Stimulated activated CD8-positive, alpha-beta memory T cell treated with anti-CD3 and anti-CD28 coated beads, Interleukin-7, amount 100 ng/mL, for 4 hours (primary cell): ENCODE data around the gene CABP2.

Experiments used
- DNase-seq, 2 donors: peaks; one replicate each; pipeline ENCODE4 v3.0.0-alpha.2; 2020; ENCODE audit warnings: low read depth in 2 of 2

CABP2 gene

GRCh38 chr11:67507864-67508485, 15.3 kb downstream of the CABP2 start, which contains the start of gene CDK2AP2:
CDK2AP2 (minus strand) TSS chr11:67508162; CDS start chr11:67508082, 80 bp downstream.
- DNase-seq, result peak; percentile 93 to 98

GRCh38 chr11:67507242-67507863, 15.9 kb downstream of the CABP2 start:
- DNase-seq, result no peak

GRCh38 chr11:67506426-67507051, 16.7 kb downstream of the CABP2 start:
- DNase-seq, result no peak

- DNase-seq, result peak; percentile 84 to 85
These were observed 17.4 kb downstream of the CABP2 start for GRCh38 chr11:67505605-67506396.

GRCh38 chr11:67504950-67505581, 18.2 kb downstream of the CABP2 start, which contains the start of gene PITPNM1:
PITPNM1 (minus strand) TSS chr11:67505363; CDS start chr11:67504180, 1,183 bp downstream.
- DNase-seq, result peak; percentile 10 to 73

- DNase-seq, result peak in 1 of 2 donors; percentile 44
These were observed 19.0 kb downstream of the CABP2 start for GRCh38 chr11:67504005-67504949.

GRCh38 chr11:67503119-67504004, 19.9 kb downstream of the CABP2 start:
- no peak for DNase-seq

GRCh38 chr11:67502328-67502979, 20.8 kb downstream of the CABP2 start:
- DNase-seq, result no peak

GRCh38 chr11:67501854-67502253, 21.4 kb downstream of the CABP2 start:
- no peak for DNase-seq

GRCh38 chr11:67500831-67501715, 22.2 kb downstream of the CABP2 start:
- DNase-seq, result no peak

GRCh38 chr11:67500484-67500821, 22.8 kb downstream of the CABP2 start:
- no peak for DNase-seq

- DNase-seq, result no peak
These were observed 23.3 kb downstream of the CABP2 start for GRCh38 chr11:67499808-67500483.

- DNase-seq, result no peak
These were observed 24.7 kb downstream of the CABP2 start for GRCh38 chr11:67498544-67498972.

- DNase-seq, result no peak
These were observed 25.5 kb downstream of the CABP2 start for GRCh38 chr11:67497656-67498291.

- no peak for DNase-seq
These were observed 27.1 kb downstream of the CABP2 start for GRCh38 chr11:67496113-67496512.

- DNase-seq, result no peak
These were observed 27.8 kb downstream of the CABP2 start for GRCh38 chr11:67495234-67496005.
